ENCODE results near the gene ARPP21.

DNA sequence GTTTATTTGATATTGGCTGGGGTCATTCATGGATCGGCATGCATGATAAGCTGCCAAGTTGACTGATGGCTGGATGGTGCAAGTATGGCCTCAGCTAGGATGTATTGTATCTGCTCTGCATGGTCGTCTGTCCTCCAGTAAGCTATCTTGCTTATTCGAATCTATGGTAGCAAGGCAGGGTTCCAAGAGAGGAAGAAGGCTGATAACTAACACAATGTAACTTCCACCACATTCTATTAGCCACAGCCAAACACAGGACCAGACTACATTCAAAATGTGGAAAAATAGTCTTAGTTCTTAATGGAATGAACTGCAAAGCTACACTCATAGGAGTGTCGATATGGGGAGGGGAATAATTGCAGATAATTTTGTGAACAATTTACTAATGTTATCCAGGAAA lies 175.2 kb downstream of the ARPP21 start:
- no peak for TF ChIP-seq CTCF (conservative IDR thresholded peaks at IDR 0.05)
- TF ChIP-seq ZFX (IDR thresholded peaks at IDR 0.05) = no peak
